GM18868 (cell line): Measurements from ENCODE around the gene ENO2.
"Not testable (repeated sequence)": the region's sequence is repeated elsewhere in the genome, so short reads cannot be mapped to it uniquely, and the experiment has no call there.

Source experiments
- ATAC-seq: cut with Tn5 transposase; IDR thresholded peaks from one replicate; pipeline ENCODE4 v1.9.1; 2021; ENCODE audit warnings: mild to moderate bottlenecking, moderate library complexity; ENCODE audit not compliant: unreplicated experiment

Gene ENO2

GRCh38 chr12:6914246-6914946, at the start of gene ENO2:
Gene ENO2 (plus strand): TSS chr12:6914580. CDS start chr12:6915833, 1,253 bp downstream.
- ATAC-seq: peak; percentile 81

DNA sequence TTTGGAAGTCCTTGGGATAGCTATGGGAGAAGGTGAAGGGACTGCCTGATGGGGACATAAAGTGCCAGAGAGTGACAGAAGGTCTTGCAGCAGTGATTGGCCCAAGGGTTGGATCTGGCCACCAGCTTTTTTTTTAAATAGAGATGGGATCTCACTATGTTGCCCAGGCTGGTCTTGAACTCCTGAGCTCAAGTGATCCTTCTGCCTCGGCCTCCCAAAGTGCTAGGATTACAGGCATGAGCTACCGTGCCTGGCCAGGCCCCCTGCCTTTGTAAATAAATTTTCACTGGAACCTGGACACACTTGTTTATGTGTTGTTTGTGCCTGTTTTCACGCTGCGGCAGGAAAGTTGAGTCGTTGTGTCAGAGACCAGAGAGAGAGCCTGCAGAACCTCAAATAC, 49.1 kb upstream of the ENO2 start:
- not testable (repeated sequence) for ATAC-seq

GRCh38 chr12:6866163-6866919, 48.0 kb upstream of the ENO2 start:
- ATAC-seq: no peak

- peak; percentile 10 for ATAC-seq
These were observed 47.4 kb upstream of the ENO2 start for GRCh38 chr12:6866920-6867412.

DNA sequence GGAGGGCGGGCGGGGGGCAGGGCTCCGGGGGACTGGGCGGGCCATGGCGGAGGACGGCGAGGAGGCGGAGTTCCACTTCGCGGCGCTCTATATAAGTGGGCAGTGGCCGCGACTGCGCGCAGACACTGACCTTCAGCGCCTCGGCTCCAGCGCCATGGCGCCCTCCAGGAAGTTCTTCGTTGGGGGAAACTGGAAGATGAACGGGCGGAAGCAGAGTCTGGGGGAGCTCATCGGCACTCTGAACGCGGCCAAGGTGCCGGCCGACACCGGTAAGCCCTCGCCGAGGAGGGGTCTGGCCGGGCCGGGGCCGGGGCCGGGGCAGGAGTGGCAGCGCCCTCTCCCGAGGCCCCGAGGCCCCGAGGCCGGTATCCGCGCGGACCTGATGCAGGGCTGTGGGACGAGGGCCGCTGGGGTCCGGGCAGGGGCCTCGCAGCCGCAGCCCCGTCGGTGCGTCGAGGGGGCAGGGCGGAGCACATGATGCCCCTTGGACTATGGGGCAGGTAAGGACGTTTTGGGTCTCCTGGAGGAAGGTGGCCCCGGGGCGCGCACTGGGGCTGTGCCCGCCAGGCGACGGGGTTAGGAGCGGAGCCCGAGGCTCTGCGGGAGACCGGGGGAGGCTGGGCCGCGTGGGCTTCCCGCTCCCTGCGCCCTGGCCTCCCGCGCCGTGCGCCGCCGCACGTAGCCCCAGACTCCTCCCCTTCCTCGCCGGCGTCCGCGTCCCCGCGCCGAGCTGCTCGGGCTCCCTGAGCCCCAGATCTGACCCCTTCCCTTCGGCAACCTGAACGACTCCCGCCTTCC, 46.8 kb upstream of the ENO2 start, which contains the start of gene TPI1:
Gene TPI1, plus strand, starts transcription at position 119 of the 798 bp plus-strand sequence. Its CDS starts 36 bp downstream, at position 155.
- ATAC-seq: peak; percentile 56

GRCh38 chr12:6868211-6869048, 46.0 kb upstream of the ENO2 start:
- ATAC-seq: no peak

DNA sequence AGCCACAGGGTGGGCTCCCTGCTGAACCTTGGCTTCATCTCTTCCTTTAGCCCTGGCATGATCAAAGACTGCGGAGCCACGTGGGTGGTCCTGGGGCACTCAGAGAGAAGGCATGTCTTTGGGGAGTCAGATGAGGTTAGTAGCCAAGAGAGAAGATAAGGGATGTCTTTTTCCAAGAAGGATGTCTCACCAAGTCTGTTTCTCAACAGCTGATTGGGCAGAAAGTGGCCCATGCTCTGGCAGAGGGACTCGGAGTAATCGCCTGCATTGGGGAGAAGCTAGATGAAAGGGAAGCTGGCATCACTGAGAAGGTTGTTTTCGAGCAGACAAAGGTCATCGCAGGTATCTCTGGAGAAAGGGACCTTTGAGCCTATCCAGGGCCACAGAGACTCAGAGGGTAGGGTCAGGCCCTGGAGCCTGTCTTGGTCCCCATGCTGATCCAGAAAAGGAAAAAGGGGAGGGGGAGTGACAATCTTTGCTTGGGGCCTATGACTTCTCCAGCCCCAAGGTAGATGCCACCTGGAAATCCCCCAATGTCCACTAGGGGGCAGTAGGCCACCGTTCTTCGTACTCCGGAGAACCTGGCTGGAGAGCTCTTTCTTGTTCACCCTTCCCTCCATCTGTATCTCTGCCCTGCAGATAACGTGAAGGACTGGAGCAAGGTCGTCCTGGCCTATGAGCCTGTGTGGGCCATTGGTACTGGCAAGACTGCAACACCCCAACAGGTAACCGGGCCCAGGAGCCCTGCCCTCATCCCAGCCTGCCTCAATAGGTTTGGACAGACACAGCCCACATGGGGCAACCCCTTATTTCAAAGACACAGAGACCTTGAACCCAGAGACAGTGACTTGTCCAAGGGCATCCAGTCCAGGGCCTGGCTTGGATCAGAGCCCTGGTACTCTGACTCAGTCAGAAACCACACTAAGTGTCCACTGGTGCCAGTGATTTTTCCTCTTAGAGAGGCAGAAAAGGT, 45.0 kb upstream of the ENO2 start:
- ATAC-seq: no peak

- ATAC-seq: not testable (repeated sequence)
These were observed 44.1 kb upstream of the ENO2 start for GRCh38 chr12:6870304-6870703.

DNA sequence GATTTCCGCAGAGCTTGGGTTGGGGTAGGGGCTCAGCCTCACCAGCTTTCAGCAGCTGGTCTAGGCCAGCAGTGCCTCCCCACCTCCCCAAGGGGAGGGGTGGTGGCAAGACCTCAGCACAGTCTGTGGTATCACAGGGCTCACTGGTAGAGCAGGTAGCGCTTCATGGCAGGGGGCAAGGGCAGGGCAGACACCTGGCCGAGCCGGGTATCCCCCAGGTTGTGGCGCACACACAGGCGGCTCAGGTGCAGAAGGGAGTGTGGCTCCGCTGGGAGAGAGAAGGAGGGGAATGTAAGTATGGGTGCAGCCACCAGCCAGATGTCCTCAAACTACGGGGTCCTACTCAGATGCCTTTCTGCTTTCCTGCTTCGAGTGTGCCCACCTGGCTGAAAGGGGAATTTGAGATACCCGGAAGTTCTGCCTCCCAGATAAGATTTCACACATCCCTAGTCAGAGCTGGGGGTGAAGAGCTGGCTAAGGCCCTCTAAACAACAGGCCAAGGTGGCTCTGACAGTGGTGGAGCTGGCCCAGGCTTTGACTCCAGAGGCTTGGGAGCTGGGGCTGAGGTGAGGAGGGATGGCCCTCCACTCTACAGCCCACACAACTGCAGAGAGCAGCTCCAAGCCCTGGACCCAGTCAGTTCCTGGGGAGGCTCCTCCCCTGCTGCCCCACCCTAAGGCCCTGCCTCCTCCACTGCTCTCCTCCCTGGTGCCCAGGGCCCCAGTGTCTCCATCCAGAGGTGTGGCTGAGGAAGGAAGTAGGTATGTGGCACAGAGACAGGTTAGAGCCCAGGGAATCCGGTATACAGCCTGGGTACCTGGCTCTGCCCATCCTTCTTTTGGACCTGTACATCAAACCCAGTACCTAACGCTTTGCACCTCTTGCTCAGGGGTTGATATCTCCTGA, 43.1 kb upstream of the ENO2 start:
- no peak for ATAC-seq

GRCh38 chr12:6872073-6873048, 42.0 kb upstream of the ENO2 start:
- ATAC-seq: peak; percentile 31

- peak; percentile 80 for ATAC-seq
These were observed 41.0 kb upstream of the ENO2 start, which contains the start of gene SPSB2 for GRCh38 chr12:6873094-6874014. Gene SPSB2 (minus strand): TSS chr12:6873303. CDS start chr12:6872901, 402 bp downstream.

- not testable (repeated sequence) for ATAC-seq
These were observed 40.4 kb upstream of the ENO2 start for GRCh38 chr12:6874015-6874368.

DNA sequence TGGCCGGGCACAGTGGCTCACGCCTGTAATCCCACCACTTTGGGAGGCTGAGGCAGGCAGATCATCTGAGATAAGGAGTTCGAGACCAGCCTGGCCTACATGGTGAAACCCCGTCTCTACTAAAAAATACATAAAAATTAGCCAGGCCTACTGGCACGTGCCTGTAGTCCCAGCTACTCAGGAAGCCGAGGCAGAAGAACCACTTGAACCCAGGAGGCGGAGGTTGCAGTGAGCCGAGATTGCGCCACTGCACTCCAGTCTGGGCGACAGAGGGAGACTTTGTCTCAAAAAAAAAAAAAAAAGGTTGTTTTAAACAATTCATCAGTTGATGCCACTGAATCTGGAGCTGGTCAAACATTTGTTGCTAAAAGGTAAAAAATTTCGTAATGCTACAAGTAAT, 34.6 kb upstream of the ENO2 start:
- ATAC-seq: not testable (repeated sequence)

DNA sequence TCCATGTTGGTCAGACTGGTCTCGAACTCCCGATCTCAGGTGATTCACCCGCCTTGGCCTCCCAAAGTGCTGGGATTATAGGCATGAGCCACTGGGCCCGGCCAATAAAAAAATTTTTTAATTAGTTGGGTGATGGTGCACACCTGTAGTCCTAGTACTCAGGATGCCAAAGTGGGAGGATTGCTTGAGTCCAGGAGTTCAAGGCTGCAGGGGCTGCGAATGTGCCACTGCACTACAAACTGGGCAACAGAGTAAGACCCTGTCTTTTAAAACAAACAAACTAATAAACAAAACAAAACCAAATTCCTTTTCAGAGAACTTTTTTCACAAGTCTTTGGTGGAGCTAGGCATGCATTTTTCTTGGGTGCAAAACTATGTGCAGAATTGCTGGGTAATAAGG, 31.1 kb upstream of the ENO2 start:
- no peak for ATAC-seq

- ATAC-seq: no peak
These were observed 30.7 kb upstream of the ENO2 start for GRCh38 chr12:6883683-6884082.

- ATAC-seq: no peak
These were observed 29.8 kb upstream of the ENO2 start for GRCh38 chr12:6884539-6884938.
